Measurements from ENCODE around the gene LRRC3.

LRRC3 gene

DNA sequence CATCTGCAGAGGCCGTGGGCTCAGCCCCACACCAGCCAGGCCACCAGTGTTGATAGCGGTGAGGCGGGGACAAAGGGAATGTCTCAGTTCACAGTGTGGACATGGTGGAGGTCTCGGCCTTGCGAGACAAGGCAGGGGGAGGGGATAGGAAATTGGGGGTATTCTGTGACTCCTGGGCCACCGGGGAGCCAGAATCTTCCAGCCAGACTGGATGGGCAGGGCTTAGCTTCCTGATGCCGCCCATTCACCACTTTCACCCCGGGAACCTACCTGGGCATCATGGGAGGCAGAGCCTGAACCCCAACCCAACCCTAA is 5.1 kb downstream of the LRRC3 start:
- no peak overlapping the region for H2AFZ ChIP-seq (ENCODE audit: low read depth, low read length)
- no peak overlapping the region for H3K27ac ChIP-seq (ENCODE audit: low read length)
- H4K20me1 ChIP-seq (ENCODE audit: insufficient read depth, low read length), result no peaks in the 10 kb centered on the region
- no peaks in the 10 kb centered on the region for H3K27me3 ChIP-seq (ENCODE audit: low read depth, low read length)
- TF ChIP-seq, protein P1, sequence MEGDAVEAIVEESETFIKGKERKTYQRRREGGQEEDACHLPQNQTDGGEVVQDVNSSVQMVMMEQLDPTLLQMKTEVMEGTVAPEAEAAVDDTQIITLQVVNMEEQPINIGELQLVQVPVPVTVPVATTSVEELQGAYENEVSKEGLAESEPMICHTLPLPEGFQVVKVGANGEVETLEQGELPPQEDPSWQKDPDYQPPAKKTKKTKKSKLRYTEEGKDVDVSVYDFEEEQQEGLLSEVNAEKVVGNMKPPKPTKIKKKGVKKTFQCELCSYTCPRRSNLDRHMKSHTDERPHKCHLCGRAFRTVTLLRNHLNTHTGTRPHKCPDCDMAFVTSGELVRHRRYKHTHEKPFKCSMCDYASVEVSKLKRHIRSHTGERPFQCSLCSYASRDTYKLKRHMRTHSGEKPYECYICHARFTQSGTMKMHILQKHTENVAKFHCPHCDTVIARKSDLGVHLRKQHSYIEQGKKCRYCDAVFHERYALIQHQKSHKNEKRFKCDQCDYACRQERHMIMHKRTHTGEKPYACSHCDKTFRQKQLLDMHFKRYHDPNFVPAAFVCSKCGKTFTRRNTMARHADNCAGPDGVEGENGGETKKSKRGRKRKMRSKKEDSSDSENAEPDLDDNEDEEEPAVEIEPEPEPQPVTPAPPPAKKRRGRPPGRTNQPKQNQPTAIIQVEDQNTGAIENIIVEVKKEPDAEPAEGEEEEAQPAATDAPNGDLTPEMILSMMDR (IDR thresholded peaks at IDR 0.05; ENCODE audit: low read depth, low read length), result no peak
- TF ChIP-seq EZH2phosphoT487 (IDR thresholded peaks at IDR 0.05; ENCODE audit: low read depth), result no peak
- no peak overlapping the region for H3K4me3 ChIP-seq (ENCODE audit: low read length)
- no peak overlapping the region for H3K4me2 ChIP-seq (ENCODE audit: low read length)
- H3K79me2 ChIP-seq (ENCODE audit: low read length), result no peaks in the 10 kb centered on the region
- H3K9ac ChIP-seq (ENCODE audit: low read length), result no peak overlapping the region
- H3K36me3 ChIP-seq (replicated peaks; ENCODE audit: low read depth, low read length), result no peaks in the 10 kb centered on the region
- no peaks in the 10 kb centered on the region for H3K4me1 ChIP-seq (ENCODE audit: low read length)
- H3K9me3 ChIP-seq (ENCODE audit: insufficient read depth, low read length), result no peaks in the 10 kb centered on the region

DNA sequence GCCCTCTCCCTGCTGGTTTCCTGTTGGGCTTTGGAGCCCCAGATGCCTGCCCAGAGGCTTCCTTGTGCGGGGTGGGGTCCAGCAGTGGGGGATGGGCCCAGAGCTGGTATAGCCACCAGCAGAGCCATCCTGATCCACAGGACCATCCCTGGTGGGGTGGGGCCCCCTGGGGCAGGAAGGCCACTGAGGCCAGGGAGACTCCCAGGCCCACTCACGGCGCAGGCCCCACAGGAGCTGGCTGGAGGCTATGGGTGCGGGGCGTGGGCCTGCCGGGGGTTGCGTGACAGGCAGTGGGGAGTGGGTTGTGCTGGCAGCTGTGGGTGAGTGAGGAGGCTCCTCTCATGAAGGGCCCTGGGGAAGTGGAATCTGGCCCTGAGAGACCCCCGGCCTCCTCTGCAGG is 5.7 kb downstream of the LRRC3 start:
- Histone ChIP-seq H3K4me2 (ENCODE audit: low read length) (no peak overlapping the region), H3K9me3 (ENCODE audit: insufficient read depth, low read length) (no peaks in the 10 kb centered on the region), H3K9ac (ENCODE audit: low read length) (no peak overlapping the region), H3K27ac (ENCODE audit: low read length) (no peak overlapping the region), H3K4me3 (ENCODE audit: low read length) (no peak overlapping the region), H3K36me3 (replicated peaks; ENCODE audit: low read depth, low read length) (no peaks in the 10 kb centered on the region), H3K27me3 (ENCODE audit: low read depth, low read length) (no peaks in the 10 kb centered on the region), H3K79me2 (ENCODE audit: low read length) (no peaks in the 10 kb centered on the region), H4K20me1 (ENCODE audit: insufficient read depth, low read length) (no peaks in the 10 kb centered on the region), H2AFZ (ENCODE audit: low read depth, low read length) (no peak overlapping the region), H3K4me1 (ENCODE audit: low read length) (no peaks in the 10 kb centered on the region)
- TF ChIP-seq, protein P1 (IDR thresholded peaks at IDR 0.05; ENCODE audit: low read depth, low read length), result no peak
- no peak for TF ChIP-seq EZH2phosphoT487 (IDR thresholded peaks at IDR 0.05; ENCODE audit: low read depth)

DNA sequence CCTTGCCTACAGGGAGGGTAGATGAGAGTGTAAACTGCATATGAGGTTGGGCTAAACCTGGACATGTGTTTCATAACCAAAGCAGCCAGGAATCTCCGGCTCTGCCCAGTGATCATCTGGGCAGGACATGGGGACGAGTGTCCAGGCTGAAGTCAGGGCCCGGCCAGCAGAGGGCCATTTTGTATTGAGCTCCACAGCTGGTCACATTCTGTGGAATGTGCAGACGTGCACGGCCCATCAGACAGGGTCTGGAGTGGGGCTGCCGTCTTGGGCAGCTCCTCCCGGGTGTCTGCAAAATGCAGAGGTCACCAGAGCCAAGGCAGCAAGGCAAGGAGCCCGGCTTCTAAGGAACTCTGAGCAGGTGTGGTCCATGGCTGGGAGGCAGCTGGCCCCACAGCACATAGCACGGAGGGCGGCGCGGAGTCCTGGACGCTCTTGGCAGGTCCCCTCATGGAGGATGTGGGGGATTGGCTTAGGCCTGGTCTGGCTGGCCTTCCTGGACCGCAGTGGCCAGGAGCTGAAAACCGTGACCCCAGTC is 6.2 kb downstream of the LRRC3 start:
- Histone ChIP-seq H3K4me3 (ENCODE audit: low read length) (no peak overlapping the region), H3K4me2 (ENCODE audit: low read length) (no peak overlapping the region), H3K9ac (ENCODE audit: low read length) (no peak overlapping the region), H3K36me3 (replicated peaks; ENCODE audit: low read depth, low read length) (no peaks in the 10 kb centered on the region), H3K9me3 (ENCODE audit: insufficient read depth, low read length) (no peaks in the 10 kb centered on the region), H3K27me3 (ENCODE audit: low read depth, low read length) (no peaks in the 10 kb centered on the region), H3K4me1 (ENCODE audit: low read length) (no peaks in the 10 kb centered on the region), H2AFZ (ENCODE audit: low read depth, low read length) (no peak overlapping the region), H4K20me1 (ENCODE audit: insufficient read depth, low read length) (no peaks in the 10 kb centered on the region), H3K27ac (ENCODE audit: low read length) (no peak overlapping the region), H3K79me2 (ENCODE audit: low read length) (no peaks in the 10 kb centered on the region)
- no peak for TF ChIP-seq EZH2phosphoT487 (IDR thresholded peaks at IDR 0.05; ENCODE audit: low read depth)
- TF ChIP-seq, protein P1 (IDR thresholded peaks at IDR 0.05; ENCODE audit: low read depth, low read length), result no peak

DNA sequence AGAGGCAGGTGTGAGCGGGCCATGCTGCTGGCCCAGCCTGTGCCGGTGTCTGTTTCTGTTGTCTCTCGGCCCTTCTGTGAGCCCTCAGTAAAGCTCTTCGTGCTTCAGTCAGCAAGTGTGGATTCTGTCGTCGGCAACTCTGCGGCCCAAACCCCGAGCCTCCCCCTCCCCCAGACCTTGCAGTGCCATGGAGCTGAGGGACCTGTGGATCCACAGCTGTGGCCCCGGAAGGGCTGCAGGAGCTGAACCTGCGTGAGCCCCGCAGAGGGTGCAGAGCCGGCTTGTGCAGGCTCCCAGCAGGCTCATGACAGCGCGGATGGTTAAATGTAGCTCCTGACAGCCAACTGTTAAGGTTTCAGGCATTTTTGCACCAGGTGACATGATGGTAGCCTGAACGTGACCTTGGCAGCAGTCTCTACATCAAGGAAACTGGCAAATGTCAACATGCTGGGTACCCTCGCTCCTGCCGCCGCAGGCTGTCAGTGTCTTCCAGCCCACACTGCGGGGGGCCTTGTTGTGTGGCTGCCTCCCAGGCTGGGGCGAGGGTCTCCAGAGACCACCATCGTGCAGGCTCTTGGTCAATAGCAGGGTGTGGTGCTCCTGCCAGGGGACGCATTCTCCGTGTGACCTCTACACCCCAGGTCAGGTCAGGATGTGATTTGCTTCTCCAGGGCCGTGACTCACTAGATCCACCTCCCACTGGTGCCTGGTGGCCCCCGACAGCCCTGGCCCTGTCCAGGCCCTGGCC is 7.0 kb downstream of the LRRC3 start:
- Histone ChIP-seq H2AFZ (ENCODE audit: low read depth, low read length) (no peak overlapping the region), H3K4me1 (ENCODE audit: low read length) (no peaks in the 10 kb centered on the region), H3K27ac (ENCODE audit: low read length) (no peak overlapping the region), H3K4me3 (ENCODE audit: low read length) (no peak overlapping the region), H3K9me3 (ENCODE audit: insufficient read depth, low read length) (no peaks in the 10 kb centered on the region), H3K36me3 (replicated peaks; ENCODE audit: low read depth, low read length) (no peaks in the 10 kb centered on the region), H3K4me2 (ENCODE audit: low read length) (no peak overlapping the region), H3K9ac (ENCODE audit: low read length) (no peak overlapping the region), H4K20me1 (ENCODE audit: insufficient read depth, low read length) (no peaks in the 10 kb centered on the region), H3K79me2 (ENCODE audit: low read length) (no peaks in the 10 kb centered on the region), H3K27me3 (ENCODE audit: low read depth, low read length) (no peaks in the 10 kb centered on the region)
- TF ChIP-seq EZH2phosphoT487 (IDR thresholded peaks at IDR 0.05; ENCODE audit: low read depth), result no peak
- TF ChIP-seq, protein P1 (IDR thresholded peaks at IDR 0.05; ENCODE audit: low read depth, low read length), result no peak
